PC-3 (cell line): ENCODE data around the gene ZNF165. TPM values are rescaled to one million over a fixed set of nuclear protein-coding genes. Genes with fewer than 3 reads are reported as not detected.

Source experiments
- ATAC-seq: fragments of 200-7000 bp; cut with Tn5 transposase; 2 replicates; pipeline ENCODE4 v1.9.1; 2020; ENCODE audit warnings: mild to moderate bottlenecking, moderate library complexity
- BruUV-seq: library from RNA; stranded (reverse); fragments of 400-500 nt; replicated peaks from 2 replicates; lab custom pipeline; 2021; lab: Mats Ljungman, UMichigan
- CTCF ChIA-PET: fragments of 300-600 bp; sonication (Branson Sonifier 250); formaldehyde crosslinking; loops from one replicate; lab custom pipeline; 2022; ENCODE audit warnings: antibody characterized with exemption; lab: Charles Lee
- POLR2A ChIA-PET: fragments of 300-600 bp; sonication (Branson Sonifier 250); formaldehyde crosslinking; loops from one replicate; lab custom pipeline; 2022; ENCODE audit warnings: antibody characterized with exemption; ENCODE audit not compliant: unreplicated experiment; lab: Charles Lee
- DNase-seq: peaks from one replicate; pipeline ENCODE4 v3.0.0-alpha.2; 2015
- H2AFZ ChIP-seq: fragments of 300-600 bp; sonication (generic); 2 replicates; pipeline ENCODE4 v1.6.0; 2016; ENCODE audit warnings: antibody characterized with exemption, low read length
- H3F3A ChIP-seq: fragments of 300-600 bp; sonication (generic); one replicate; pipeline ENCODE4 v1.6.0; 2017; ENCODE audit warnings: antibody characterized with exemption, low read length, control low read depth, mild to moderate bottlenecking; ENCODE audit not compliant: unreplicated experiment
- H3K27ac ChIP-seq: fragments of 300-600 bp; sonication (generic); 2 replicates; pipeline ENCODE4 v1.5.1; 2016; ENCODE audit warnings: mild to moderate bottlenecking, low read length
- H3K27me3 ChIP-seq: fragments of 300-600 bp; sonication (generic); 2 replicates; pipeline ENCODE4 v1.6.1; 2016; ENCODE audit warnings: low read length, mixed read lengths
- H3K36me3 ChIP-seq: fragments of 300-600 bp; sonication (generic); 2 replicates; pipeline ENCODE4 v1.6.1; 2016; ENCODE audit warnings: low read depth, mixed run types, low read length, mixed read lengths
- H3K4me1 ChIP-seq: fragments of 300-600 bp; sonication (generic); 2 replicates; pipeline ENCODE4 v1.5.1; 2016; ENCODE audit warnings: low read length; ENCODE audit not compliant: insufficient read depth
- H3K4me2 ChIP-seq: fragments of 300-600 bp; sonication (generic); 2 replicates; pipeline ENCODE4 v1.6.0; 2016; ENCODE audit warnings: low read length
- H3K4me3 ChIP-seq: fragments of 300-600 bp; sonication (generic); 2 replicates; pipeline ENCODE4 v1.5.1; 2016; ENCODE audit warnings: mild to moderate bottlenecking, low read length, mixed read lengths
- H3K79me2 ChIP-seq: fragments of 300-600 bp; sonication (generic); 2 replicates; pipeline ENCODE4 v1.6.1; 2017; ENCODE audit warnings: low read length, mixed read lengths
- H3K9ac ChIP-seq: fragments of 300-600 bp; sonication (generic); 2 replicates; pipeline ENCODE4 v1.6.0; 2016; ENCODE audit warnings: mild to moderate bottlenecking, low read length
- H3K9me2 ChIP-seq: fragments of 300-600 bp; sonication (generic); replicated peaks from 2 replicates; pipeline ENCODE4 v1.6.1; 2016; ENCODE audit warnings: mixed run types, low read length, mixed read lengths
- H3K9me3 ChIP-seq: fragments of 300-600 bp; sonication (generic); 2 replicates; pipeline ENCODE4 v1.6.1; 2016; ENCODE audit warnings: low read length, mixed read lengths
- H4K20me1 ChIP-seq: fragments of 300-600 bp; sonication (generic); 2 replicates; pipeline ENCODE4 v1.6.1; 2016; ENCODE audit warnings: low read length, mixed read lengths
- EZH2 ChIP-seq: fragments of 300-600 bp; sonication (generic); IDR thresholded peaks from one replicate; pipeline ENCODE4 v1.6.1; 2017; ENCODE audit warnings: antibody characterized with exemption, mild to moderate bottlenecking, low read length; ENCODE audit not compliant: unreplicated experiment
- EZH2phosphoT487 ChIP-seq: fragments of 300-600 bp; sonication (generic); IDR thresholded peaks from 2 replicates; pipeline ENCODE4 v1.6.1; 2018; ENCODE audit warnings: mild to moderate bottlenecking, antibody characterized with exemption, low read length, borderline replicate concordance
- intact Hi-C: fragments of 100-400 bp; cut with micrococcal nuclease; formaldehyde crosslinking; loops from 2 replicates; pipeline ENCODE4 v1.9.0; 2023
- total RNA-seq: library from RNA; depleted of rRNA; stranded (reverse); fragments of >200 nt; gene quantifications from 2 replicates; pipeline ENCODE4 v1.2.3, GENCODE V29; 2014
- TF ChIP-seq, protein P1 (sequence below): fragments of 300-600 bp; sonication (generic); conservative IDR thresholded peaks from 2 replicates; pipeline ENCODE4 v1.5.1; 2017; ENCODE audit warnings: antibody characterized with exemption, low read depth, mild to moderate bottlenecking, low read length

Gene ZNF165
- total RNA-seq, 1 experiment from 2014 or later, result 12.1 TPM

DNA sequence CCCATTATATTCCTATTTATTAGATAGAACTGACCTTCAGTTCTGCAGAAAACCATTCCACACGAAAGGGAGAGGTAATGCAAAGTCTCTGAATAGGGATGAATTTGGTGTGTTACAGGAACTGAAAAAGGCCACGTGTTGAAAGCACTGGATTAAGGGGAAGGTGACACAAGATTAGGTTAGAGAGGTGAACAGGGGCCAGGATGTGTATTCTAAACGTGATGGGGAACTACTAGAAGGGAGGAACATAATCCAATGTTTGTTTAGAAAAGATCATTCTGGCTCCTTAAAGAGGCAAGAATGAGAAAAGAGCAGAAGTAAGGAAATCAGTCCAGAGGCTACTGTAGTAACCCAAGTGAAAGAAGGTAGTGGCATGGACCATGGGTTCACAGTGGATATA lies 55.0 kb downstream of the ZNF165 start:
- Histone ChIP-seq H3F3A (no peaks in the 10 kb centered on the region), H3K9me3 (no peaks in the 10 kb centered on the region), H3K36me3 (no peaks in the 10 kb centered on the region), H3K79me2 (peaks cover 19% of the 10 kb centered on the region), H3K9ac (0 out of 2 replicates have a peak overlapping the region, but pooled peaks have one; percentile 87), H3K4me2 (peak overlapping the region; percentile 95), H3K27me3 (no peaks in the 10 kb centered on the region), H3K4me3 (peak overlapping the region; percentile 91), H3K9me2 (no peaks in the 10 kb centered on the region), H3K27ac (no peak overlapping the region), H4K20me1 (no peaks in the 10 kb centered on the region), H3K4me1 (peaks cover 14% of the 10 kb centered on the region), H2AFZ (no peak overlapping the region)
- intact Hi-C loops, result loop anchor here (5.0 to 10.0 kb wide), 3 partner anchors 202 to 449 kb away; partner anchors contain the start of gene ZSCAN31
- CTCF ChIA-PET, result no interaction called here
- POLR2A ChIA-PET, result no interaction called here
- no peak for DNase-seq
- no TSS peak for BruUV-seq
- TF ChIP-seq, protein P1, sequence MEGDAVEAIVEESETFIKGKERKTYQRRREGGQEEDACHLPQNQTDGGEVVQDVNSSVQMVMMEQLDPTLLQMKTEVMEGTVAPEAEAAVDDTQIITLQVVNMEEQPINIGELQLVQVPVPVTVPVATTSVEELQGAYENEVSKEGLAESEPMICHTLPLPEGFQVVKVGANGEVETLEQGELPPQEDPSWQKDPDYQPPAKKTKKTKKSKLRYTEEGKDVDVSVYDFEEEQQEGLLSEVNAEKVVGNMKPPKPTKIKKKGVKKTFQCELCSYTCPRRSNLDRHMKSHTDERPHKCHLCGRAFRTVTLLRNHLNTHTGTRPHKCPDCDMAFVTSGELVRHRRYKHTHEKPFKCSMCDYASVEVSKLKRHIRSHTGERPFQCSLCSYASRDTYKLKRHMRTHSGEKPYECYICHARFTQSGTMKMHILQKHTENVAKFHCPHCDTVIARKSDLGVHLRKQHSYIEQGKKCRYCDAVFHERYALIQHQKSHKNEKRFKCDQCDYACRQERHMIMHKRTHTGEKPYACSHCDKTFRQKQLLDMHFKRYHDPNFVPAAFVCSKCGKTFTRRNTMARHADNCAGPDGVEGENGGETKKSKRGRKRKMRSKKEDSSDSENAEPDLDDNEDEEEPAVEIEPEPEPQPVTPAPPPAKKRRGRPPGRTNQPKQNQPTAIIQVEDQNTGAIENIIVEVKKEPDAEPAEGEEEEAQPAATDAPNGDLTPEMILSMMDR, result no peak
- TF ChIP-seq EZH2phosphoT487, result no peak
- TF ChIP-seq EZH2, result no peak
- no peak for ATAC-seq

DNA sequence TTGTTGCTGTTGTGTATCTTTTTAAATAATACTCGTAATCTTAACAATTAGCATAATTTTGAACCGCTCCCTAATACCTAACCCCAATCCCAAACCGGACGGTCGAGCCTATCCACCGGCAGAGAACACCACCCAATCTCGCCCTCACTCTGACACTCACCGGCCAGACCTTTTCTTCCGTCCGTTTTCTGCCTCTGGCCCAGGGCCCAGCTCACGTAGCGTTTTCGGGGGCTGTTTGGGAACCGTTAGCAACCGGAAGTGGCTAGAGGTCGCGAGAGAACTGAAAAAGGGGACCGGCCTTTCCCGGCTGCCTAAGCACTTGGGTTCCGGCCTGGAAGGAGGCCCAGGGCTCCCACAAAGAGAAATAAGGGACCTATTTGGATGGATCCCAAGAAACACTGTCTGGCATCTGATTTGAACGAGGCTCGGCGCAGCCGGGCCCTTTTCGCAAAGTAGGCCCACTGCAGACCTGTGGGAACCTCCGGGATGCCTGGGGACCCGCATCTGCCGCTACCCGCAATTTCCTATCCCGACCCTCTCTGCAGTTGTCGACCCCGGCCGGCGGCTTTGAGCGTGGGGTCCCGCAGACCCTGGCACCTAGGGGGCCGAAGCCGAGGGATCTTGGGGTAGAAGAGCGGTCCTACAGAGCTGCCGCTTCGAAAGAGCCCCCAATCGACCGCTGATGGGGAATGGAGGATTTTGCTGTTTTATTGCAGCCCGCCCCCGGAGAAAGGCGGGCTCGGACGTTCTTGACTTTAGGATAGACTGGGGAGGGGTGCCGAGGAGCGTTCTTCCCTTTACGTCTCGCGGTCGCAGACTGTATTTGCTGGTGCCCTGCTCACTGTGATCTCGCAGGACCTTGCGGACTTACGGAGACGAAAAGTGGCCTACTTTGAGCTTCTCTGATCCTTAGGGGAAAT lies 56.5 kb downstream of the ZNF165 start:
- peak overlapping the region; percentile 95 for H3K4me2 ChIP-seq
- no peaks in the 10 kb centered on the region for H3K9me2 ChIP-seq
- peaks cover 18% of the 10 kb centered on the region for H3K79me2 ChIP-seq
- intact Hi-C loops, result loop anchor here (2.0 to 10.0 kb wide), 6 partner anchors 32 to 448 kb away; partner anchors contain the start of genes ZSCAN31 and ZSCAN9
- no peaks in the 10 kb centered on the region for H3K36me3 ChIP-seq
- ATAC-seq (peak; percentile 59), DNase-seq (peak; percentile 90)
- no peaks in the 10 kb centered on the region for H4K20me1 ChIP-seq
- peak overlapping the region; percentile 87 for H3K9ac ChIP-seq
- no peaks in the 10 kb centered on the region for H3K9me3 ChIP-seq
- ChIA-PET CTCF (no interaction called here), POLR2A (interaction anchor here (0.6 to 1.2 kb wide), 3 partner anchors 32 to 383 kb away, joined by 3 to 4 read pairs (median 3); partner anchors contain the start of gene ZKSCAN4)
- peaks cover 14% of the 10 kb centered on the region for H3K4me1 ChIP-seq
- BruUV-seq, result no TSS peak
- TF ChIP-seq EZH2phosphoT487 (no peak), EZH2 (no peak)
- TF ChIP-seq, protein P1, result no peak
- peak overlapping the region; percentile 52 for H3K27ac ChIP-seq
- H2AFZ ChIP-seq, result peak overlapping the region; percentile 100
- no peaks in the 10 kb centered on the region for H3K27me3 ChIP-seq
- H3F3A ChIP-seq, result no peaks in the 10 kb centered on the region
- peak overlapping the region; percentile 91 for H3K4me3 ChIP-seq
